Parathyroid adenoma (tissue), 2 donors: ENCODE data around the gene NEDD4L.
A peak's percentile ranks its signal among the peaks of the same experiment; 100 is the strongest.

Experiments
- H2AFZ ChIP-seq: fragments of 300-600 bp; sonication (generic); one replicate; pipeline ENCODE4 v1.7.0; 2017; ENCODE audit warnings: antibody characterized with exemption, mild to moderate bottlenecking
- H3K27ac ChIP-seq: fragments of 300-600 bp; sonication (generic); one replicate; pipeline ENCODE4 v1.7.0; 2017
- H3K27me3 ChIP-seq: fragments of 300-600 bp; sonication (generic); one replicate; pipeline ENCODE4 v1.7.0; 2017; ENCODE audit warnings: low read length; ENCODE audit not compliant: control insufficient read depth, insufficient read depth
- H3K36me3 ChIP-seq: fragments of 300-600 bp; sonication (generic); one replicate; pipeline ENCODE4 v1.7.0; 2017; ENCODE audit warnings: low read length; ENCODE audit not compliant: control insufficient read depth, insufficient read depth
- H3K4me1 ChIP-seq: fragments of 300-600 bp; sonication (generic); one replicate; pipeline ENCODE4 v1.7.0; 2017; ENCODE audit warnings: control low read depth
- H3K4me2 ChIP-seq: fragments of 300-600 bp; sonication (generic); one replicate; pipeline ENCODE4 v1.7.0; 2017; ENCODE audit warnings: low read length
- H3K4me3 ChIP-seq: fragments of 300-600 bp; sonication (generic); one replicate; pipeline ENCODE4 v1.7.0; 2017; ENCODE audit warnings: low read depth, low read length
- H3K79me2 ChIP-seq: fragments of 300-600 bp; sonication (generic); one replicate; pipeline ENCODE4 v1.7.0; 2017; ENCODE audit warnings: control low read depth
- H3K9ac ChIP-seq: fragments of 300-600 bp; sonication (generic); one replicate; pipeline ENCODE4 v1.7.0; 2017; ENCODE audit warnings: mild to moderate bottlenecking
- H3K9me3 ChIP-seq: fragments of 300-600 bp; sonication (generic); one replicate; pipeline ENCODE4 v1.7.0; 2017; ENCODE audit warnings: low read length; ENCODE audit not compliant: control insufficient read depth
- CTCF ChIP-seq: fragments of 300-600 bp; sonication (generic); IDR thresholded peaks from one replicate; pipeline ENCODE4 v1.7.0; 2017; ENCODE audit warnings: antibody characterized with exemption, mild to moderate bottlenecking
- donor health status: primary hyperparathyroidism.

Gene NEDD4L

GRCh38 chr18:58443671-58444070 is 399.6 kb downstream of the NEDD4L start:
- no peak for TF ChIP-seq CTCF
- Histone ChIP-seq H3K4me2 (no peak overlapping the region), H2AFZ (no peak overlapping the region), H3K27ac (no peak overlapping the region), H3K27me3 (no peaks in the 10 kb centered on the region), H3K36me3 (no peaks in the 10 kb centered on the region), H3K4me3 (no peak overlapping the region), H3K4me1 (no peaks in the 10 kb centered on the region), H3K9ac (no peak overlapping the region), H3K9me3 (no peaks in the 10 kb centered on the region), H3K79me2 (no peaks in the 10 kb centered on the region)

- H3K4me3 ChIP-seq = no peak overlapping the region
- no peaks in the 10 kb centered on the region for H3K36me3 ChIP-seq
- peak overlapping the region; percentile 63 for H2AFZ ChIP-seq
- H3K79me2 ChIP-seq = no peaks in the 10 kb centered on the region
- H3K4me2 ChIP-seq = peak overlapping the region; percentile 19
- H3K9ac ChIP-seq = no peak overlapping the region
- no peaks in the 10 kb centered on the region for H3K9me3 ChIP-seq
- TF ChIP-seq CTCF = no peak
- H3K27ac ChIP-seq = no peak overlapping the region
- no peaks in the 10 kb centered on the region for H3K27me3 ChIP-seq
- no peaks in the 10 kb centered on the region for H3K4me1 ChIP-seq
These were observed 402.5 kb downstream of the NEDD4L start for GRCh38 chr18:58446391-58447060.

GRCh38 chr18:58447402-58448095 is 403.5 kb downstream of the NEDD4L start:
- Histone ChIP-seq H3K9me3 (no peaks in the 10 kb centered on the region), H3K36me3 (no peaks in the 10 kb centered on the region), H3K4me2 (no peak overlapping the region), H3K27ac (no peak overlapping the region), H3K4me1 (no peaks in the 10 kb centered on the region), H3K4me3 (no peak overlapping the region), H3K79me2 (no peaks in the 10 kb centered on the region), H3K27me3 (no peaks in the 10 kb centered on the region), H3K9ac (no peak overlapping the region), H2AFZ (no peak overlapping the region)
- TF ChIP-seq CTCF = no peak

- no peak overlapping the region for H3K4me3 ChIP-seq
- no peaks in the 10 kb centered on the region for H3K9me3 ChIP-seq
- H3K27ac ChIP-seq = no peak overlapping the region
- no peak overlapping the region for H3K4me2 ChIP-seq
- no peak for TF ChIP-seq CTCF
- no peaks in the 10 kb centered on the region for H3K27me3 ChIP-seq
- no peaks in the 10 kb centered on the region for H3K36me3 ChIP-seq
- no peaks in the 10 kb centered on the region for H3K4me1 ChIP-seq
- no peak overlapping the region for H3K9ac ChIP-seq
- H3K79me2 ChIP-seq = no peaks in the 10 kb centered on the region
- H2AFZ ChIP-seq = no peak overlapping the region
These were observed 405.4 kb downstream of the NEDD4L start for GRCh38 chr18:58449464-58449863.
